Prostate gland (tissue), 2 donors: ENCODE data around the gene SLC45A3. TPM values are rescaled to one million over a fixed set of nuclear protein-coding genes. Genes with fewer than 3 reads are reported as not detected.

Experiments used
- DNase-seq: peaks from one replicate; pipeline ENCODE4 v3.0.0-alpha.2; 2019; ENCODE audit warnings: low spot score
- H3K27ac ChIP-seq, 2 donors: fragments of 200-600 bp; sonication (generic); 2 replicates each; pipeline ENCODE4 v1.5.1; 2017 to 2019
- H3K27me3 ChIP-seq: fragments of 200-600 bp; sonication (generic); replicated peaks from 2 replicates; pipeline ENCODE4 v1.5.1; 2019; ENCODE audit not compliant: insufficient read depth
- H3K36me3 ChIP-seq, 2 donors: fragments of 200-600 bp; sonication (generic); 1 replicate in 1 of 2; 2 replicates in 1 of 2; pipeline versions ENCODE4 v1.5.1 to v1.8.1; 2017 to 2019
- H3K4me1 ChIP-seq: fragments of 200-600 bp; sonication (generic); replicated peaks from 2 replicates; pipeline ENCODE4 v1.5.1; 2019
- H3K4me3 ChIP-seq, 2 donors: fragments of 200-600 bp; sonication (generic); 2 replicates each; pipeline ENCODE4 v1.5.1; 2017 to 2019
- H3K9me3 ChIP-seq: fragments of 200-600 bp; sonication (generic); 2 replicates; pipeline ENCODE4 v1.5.1; 2017
- CTCF ChIP-seq, 4 experiments: fragments of 200-600 bp in 2 of 4; fragments of 450-650 bp in 2 of 4; sonication (generic) in 2 of 4; IDR thresholded peaks; 1 replicate in 3 of 4; 2 replicates in 1 of 4; pipeline ENCODE4 v1.5.1; 2016 to 2019; ENCODE audit warnings: antibody characterized with exemption in 4 of 4, mild to moderate bottlenecking in 2 of 4, moderate library complexity in 2 of 4
- POLR2A ChIP-seq: fragments of 450-650 bp; IDR thresholded peaks from one replicate; pipeline ENCODE4 v1.6.1; 2016; ENCODE audit warnings: antibody characterized with exemption, mild to moderate bottlenecking
- POLR2AphosphoS5 ChIP-seq: sonication (generic); formaldehyde crosslinking; IDR thresholded peaks from one replicate; pipeline ENCODE4 v1.6.1; 2017; ENCODE audit warnings: antibody characterized with exemption
- WGBS: methylation state at CpG from one replicate; pipeline ENCODE4 v1.1.5; 2018; 5-methylcytosine and 5-hydroxymethylcytosine counted together
- intact Hi-C: fragments of 100-400 bp; cut with DNase I; formaldehyde crosslinking; loops from one replicate; pipeline ENCODE4 v1.14.2; 2022
- total RNA-seq, 2 donors: library from RNA; depleted of rRNA; stranded (reverse); fragments of >200 nt; gene quantifications; one replicate each; pipeline ENCODE4 v1.1.0, GENCODE V29; 2016

The SLC45A3 gene
- total RNA-seq, 2 donors from 2014 or later = 505 to 1,326 TPM

GRCh38 chr1:205719015-205719414 is 38.7 kb upstream of the SLC45A3 start:
- no peak for TF ChIP-seq POLR2AphosphoS5
- no peak for TF ChIP-seq CTCF (IDR thresholded peaks at IDR 0.05)
- no peak for TF ChIP-seq POLR2A
- no peak for DNase-seq
- Histone ChIP-seq H3K27ac (no peak overlapping the region), H3K9me3 (no peaks in the 10 kb centered on the region), H3K27me3 (no peaks in the 10 kb centered on the region), H3K4me1 (no peaks in the 10 kb centered on the region), H3K4me3 (no peak overlapping the region), H3K36me3 (peaks cover 6 to 9% of the 10 kb centered on the region in 2 donors)
- intact Hi-C loops = no loop called here
- 56% methylated on average over 3 of the region's 3 CpGs for WGBS

- no peak for TF ChIP-seq CTCF (IDR thresholded peaks at IDR 0.05)
- no peak for TF ChIP-seq POLR2A
- no peak for TF ChIP-seq POLR2AphosphoS5
- DNase-seq = no peak
- 76% methylated on average over 7 of the region's 7 CpGs for WGBS
- no peaks in the 10 kb centered on the region for H3K9me3 ChIP-seq
- H3K4me1 ChIP-seq = no peaks in the 10 kb centered on the region
- intact Hi-C loops = no loop called here
- no peak overlapping the region for H3K4me3 ChIP-seq
- H3K36me3 ChIP-seq = peaks cover 6 to 9% of the 10 kb centered on the region in 2 donors
- H3K27ac ChIP-seq = no peak overlapping the region
- H3K27me3 ChIP-seq = no peaks in the 10 kb centered on the region
These were observed 36.2 kb upstream of the SLC45A3 start for GRCh38 chr1:205716371-205717132.

- Histone ChIP-seq H3K9me3 (no peaks in the 10 kb centered on the region), H3K27ac (peak overlapping the region in 1 of 2 donors; percentile 60), H3K4me3 (no peak overlapping the region), H3K27me3 (no peaks in the 10 kb centered on the region), H3K36me3 (peaks cover 6 to 9% of the 10 kb centered on the region in 2 donors), H3K4me1 (no peaks in the 10 kb centered on the region)
- intact Hi-C loops = no loop called here
- DNase-seq = no peak
- TF ChIP-seq POLR2A (no peak), CTCF (IDR thresholded peaks at IDR 0.05) (no peak), POLR2AphosphoS5 (no peak)
- 60% methylated on average over 5 of the region's 5 CpGs for WGBS
These were observed 35.3 kb upstream of the SLC45A3 start for GRCh38 chr1:205715628-205716027.

- Histone ChIP-seq H3K27ac (peak overlapping the region in 1 of 2 donors; percentile 60), H3K27me3 (no peaks in the 10 kb centered on the region), H3K9me3 (no peaks in the 10 kb centered on the region), H3K4me3 (no peak overlapping the region), H3K4me1 (no peaks in the 10 kb centered on the region), H3K36me3 (peaks cover 6 to 9% of the 10 kb centered on the region in 2 donors)
- no peak for DNase-seq
- 37% methylated on average over 4 of the region's 4 CpGs for WGBS
- intact Hi-C loops = no loop called here
- TF ChIP-seq POLR2AphosphoS5 (no peak), POLR2A (no peak), CTCF (IDR thresholded peaks at IDR 0.05) (no peak)
These were observed 34.6 kb upstream of the SLC45A3 start for GRCh38 chr1:205714906-205715246.
